HFF-Myc (cell line): ENCODE results near the gene RPS6KA2.
"Not testable (repeated sequence)": the region's sequence is repeated elsewhere in the genome, so short reads cannot be mapped to it uniquely, and the experiment has no call there.

Source experiments
- DNase-seq: peaks from one replicate; pipeline ENCODE4 v3.0.0-alpha.2; 2011; ENCODE audit warnings: low read depth; ENCODE audit errors: extremely low read depth
- H3K4me3 ChIP-seq: replicated peaks from 2 replicates; pipeline ENCODE4 v1.5.1; 2011; ENCODE audit warnings: low read depth, mild to moderate bottlenecking, control low read depth, low read length
- CTCF ChIP-seq: IDR thresholded peaks from 2 replicates; pipeline ENCODE4 v1.5.1; 2012; ENCODE audit warnings: mild to moderate bottlenecking, low read depth, low read length, control low read depth; ENCODE audit errors: missing control alignments

The RPS6KA2 gene

GRCh38 chr6:166394036-166394892 lies 232.8 kb downstream of the RPS6KA2 start:
- DNase-seq, result no peak
- H3K4me3 ChIP-seq, result no peak overlapping the region
- no peak for TF ChIP-seq CTCF

GRCh38 chr6:166393535-166393823 lies 233.6 kb downstream of the RPS6KA2 start:
- no peak overlapping the region for H3K4me3 ChIP-seq
- no peak for TF ChIP-seq CTCF
- no peak for DNase-seq

- not testable (repeated sequence) for H3K4me3 ChIP-seq, DNase-seq
Observed at GRCh38 chr6:166392755-166393534, 234.1 kb downstream of the RPS6KA2 start.

- no peak for DNase-seq
- TF ChIP-seq CTCF, result no peak
- H3K4me3 ChIP-seq, result no peak overlapping the region
Observed at GRCh38 chr6:166389119-166389518, 237.9 kb downstream of the RPS6KA2 start.

- TF ChIP-seq CTCF, result no peak
- no peak for DNase-seq
- no peak overlapping the region for H3K4me3 ChIP-seq
Observed at GRCh38 chr6:166388290-166389004, 238.6 kb downstream of the RPS6KA2 start.

GRCh38 chr6:166387642-166388289 lies 239.3 kb downstream of the RPS6KA2 start:
- DNase-seq, result no peak
- no peak for TF ChIP-seq CTCF

GRCh38 chr6:166387098-166387497 lies 240.0 kb downstream of the RPS6KA2 start:
- not testable (repeated sequence) for H3K4me3 ChIP-seq, DNase-seq

More at GRCh38 chr6:166387642-166388289, 239.3 kb downstream of the RPS6KA2 start:
- no peak overlapping the region for H3K4me3 ChIP-seq
